DND-41 (cell line): ENCODE results near the gene ANTXR2.
A peak's percentile ranks its signal among the peaks of the same experiment; 100 is the strongest.

Experiments used
- CTCF ChIP-seq: IDR thresholded peaks from 2 replicates; pipeline ENCODE4 v1.5.1; 2012; ENCODE audit warnings: borderline replicate concordance, low read length, moderate library complexity, mild to moderate bottlenecking; ENCODE audit not compliant: poor library complexity, severe bottlenecking; ENCODE audit errors: extremely low read depth
- EZH2 ChIP-seq: IDR thresholded peaks from 3 replicates; pipeline ENCODE4 v1.6.1; 2012; ENCODE audit warnings: borderline replicate concordance, low read depth, mild to moderate bottlenecking, moderate library complexity, low read length, inconsistent platforms; ENCODE audit not compliant: severe bottlenecking

GRCh38 chr4:79917246-79917645, 155.8 kb downstream of the ANTXR2 start:
- peak; percentile 75 for TF ChIP-seq CTCF
- TF ChIP-seq EZH2 = no peak
